ENCODE results near the gene ELMOD1.

The ELMOD1 gene

GRCh38 chr11:107623183-107623582 lies 32.2 kb downstream of the ELMOD1 start:
- TF ChIP-seq TEAD4 (IDR thresholded peaks at IDR 0.05), result no peak

DNA sequence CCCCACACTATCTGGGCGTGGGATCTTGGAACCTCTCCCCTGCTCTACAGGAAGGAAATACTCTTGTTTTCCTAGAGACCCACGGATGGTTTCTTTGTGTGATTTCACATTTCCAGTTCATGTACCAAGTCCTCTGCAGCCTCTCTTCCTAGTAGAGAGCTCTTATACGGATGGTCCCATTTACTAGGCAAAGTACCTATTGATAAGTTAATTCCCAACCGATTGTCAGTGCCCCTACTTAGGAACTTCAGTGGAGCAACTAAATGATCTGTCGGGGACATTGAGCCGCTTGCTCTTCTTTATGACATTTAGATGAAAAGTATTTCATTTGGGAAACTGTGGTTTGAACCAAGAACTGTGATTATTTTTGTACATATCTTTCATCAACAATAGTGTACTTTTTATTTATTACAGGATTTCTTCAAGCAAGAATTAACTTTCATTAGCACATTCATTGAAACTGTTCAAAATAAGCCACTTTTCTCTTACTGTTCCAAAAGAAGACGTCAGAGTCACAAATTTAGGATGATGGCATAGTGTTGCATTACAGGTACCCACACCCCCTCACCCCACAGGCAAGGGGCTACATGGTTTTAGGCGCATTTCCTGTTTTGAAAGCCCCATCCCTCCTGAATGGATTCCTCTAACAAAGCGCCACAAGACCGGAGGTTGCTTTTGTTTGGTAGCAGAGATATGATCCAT lies 34.2 kb downstream of the ELMOD1 start:
- TF ChIP-seq EGR1 (IDR thresholded peaks at IDR 0.05), result no peak
- no peak for TF ChIP-seq ZBTB7A (IDR thresholded peaks at IDR 0.05; ENCODE audit: low read depth)
- TF ChIP-seq, protein P1, sequence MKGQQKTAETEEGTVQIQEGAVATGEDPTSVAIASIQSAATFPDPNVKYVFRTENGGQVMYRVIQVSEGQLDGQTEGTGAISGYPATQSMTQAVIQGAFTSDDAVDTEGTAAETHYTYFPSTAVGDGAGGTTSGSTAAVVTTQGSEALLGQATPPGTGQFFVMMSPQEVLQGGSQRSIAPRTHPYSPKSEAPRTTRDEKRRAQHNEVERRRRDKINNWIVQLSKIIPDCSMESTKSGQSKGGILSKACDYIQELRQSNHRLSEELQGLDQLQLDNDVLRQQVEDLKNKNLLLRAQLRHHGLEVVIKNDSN (IDR thresholded peaks at IDR 0.05), result no peak
- no peak for TF ChIP-seq MAX (IDR thresholded peaks at IDR 0.05)
- no peak for TF ChIP-seq CREB1 (IDR thresholded peaks at IDR 0.05; ENCODE audit: low read depth)
- TF ChIP-seq EP300 (IDR thresholded peaks at IDR 0.05; ENCODE audit: borderline replicate concordance), result no peak
- no peak for TF ChIP-seq TAF1 (IDR thresholded peaks at IDR 0.05; ENCODE audit: low read depth)
- no peak for TF ChIP-seq NFIC (IDR thresholded peaks at IDR 0.05)
- TF ChIP-seq CEBPB (IDR thresholded peaks at IDR 0.05), result no peak
- no peak for TF ChIP-seq YY1 (IDR thresholded peaks at IDR 0.05; ENCODE audit: low read depth)

DNA sequence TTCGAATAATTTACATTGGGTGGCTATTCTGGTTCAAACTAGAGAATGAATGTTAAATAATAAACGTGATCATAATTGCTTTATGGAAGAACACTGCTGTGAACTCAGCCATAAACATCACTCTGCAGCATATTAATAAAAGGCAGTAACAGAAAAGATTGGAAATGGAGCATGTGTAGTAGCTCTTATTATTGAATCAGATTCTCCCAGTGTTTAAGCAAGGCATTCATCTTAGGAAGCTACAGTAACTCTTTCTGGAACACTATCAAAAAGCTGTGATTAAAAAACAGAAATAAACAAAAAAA lies 34.7 kb downstream of the ELMOD1 start:
- TF ChIP-seq RAD21 (IDR thresholded peaks at IDR 0.05; ENCODE audit: low read depth), result no peak
- no peak for TF ChIP-seq TAF1 (IDR thresholded peaks at IDR 0.05; ENCODE audit: low read depth)

DNA sequence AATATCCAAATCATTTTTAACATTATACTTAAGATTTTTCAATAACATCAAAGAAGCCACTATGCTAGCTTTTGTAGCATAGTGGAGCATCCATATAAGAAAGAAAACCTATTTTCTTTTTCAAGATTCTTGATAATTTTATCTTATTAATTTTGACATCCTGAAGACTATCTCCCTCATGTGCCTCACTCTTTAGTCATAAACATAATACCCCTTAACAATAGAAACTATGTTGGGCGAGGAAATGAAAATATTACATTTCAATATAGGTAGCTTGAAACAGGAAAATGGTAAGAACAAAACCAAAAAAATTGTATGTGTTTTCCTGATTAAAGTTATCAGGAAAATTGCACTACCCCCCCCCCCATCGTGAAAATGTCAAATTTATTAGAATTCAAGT lies 40.1 kb downstream of the ELMOD1 start:
- TF ChIP-seq FOXM1 (IDR thresholded peaks at IDR 0.05; ENCODE audit: borderline replicate concordance, low read depth) (no peak), MAX (IDR thresholded peaks at IDR 0.05) (no peak), CREB1 (IDR thresholded peaks at IDR 0.05; ENCODE audit: low read depth) (no peak), EGR1 (IDR thresholded peaks at IDR 0.05) (no peak), TEAD4 (IDR thresholded peaks at IDR 0.05) (no peak)
- TF ChIP-seq, protein P2, sequence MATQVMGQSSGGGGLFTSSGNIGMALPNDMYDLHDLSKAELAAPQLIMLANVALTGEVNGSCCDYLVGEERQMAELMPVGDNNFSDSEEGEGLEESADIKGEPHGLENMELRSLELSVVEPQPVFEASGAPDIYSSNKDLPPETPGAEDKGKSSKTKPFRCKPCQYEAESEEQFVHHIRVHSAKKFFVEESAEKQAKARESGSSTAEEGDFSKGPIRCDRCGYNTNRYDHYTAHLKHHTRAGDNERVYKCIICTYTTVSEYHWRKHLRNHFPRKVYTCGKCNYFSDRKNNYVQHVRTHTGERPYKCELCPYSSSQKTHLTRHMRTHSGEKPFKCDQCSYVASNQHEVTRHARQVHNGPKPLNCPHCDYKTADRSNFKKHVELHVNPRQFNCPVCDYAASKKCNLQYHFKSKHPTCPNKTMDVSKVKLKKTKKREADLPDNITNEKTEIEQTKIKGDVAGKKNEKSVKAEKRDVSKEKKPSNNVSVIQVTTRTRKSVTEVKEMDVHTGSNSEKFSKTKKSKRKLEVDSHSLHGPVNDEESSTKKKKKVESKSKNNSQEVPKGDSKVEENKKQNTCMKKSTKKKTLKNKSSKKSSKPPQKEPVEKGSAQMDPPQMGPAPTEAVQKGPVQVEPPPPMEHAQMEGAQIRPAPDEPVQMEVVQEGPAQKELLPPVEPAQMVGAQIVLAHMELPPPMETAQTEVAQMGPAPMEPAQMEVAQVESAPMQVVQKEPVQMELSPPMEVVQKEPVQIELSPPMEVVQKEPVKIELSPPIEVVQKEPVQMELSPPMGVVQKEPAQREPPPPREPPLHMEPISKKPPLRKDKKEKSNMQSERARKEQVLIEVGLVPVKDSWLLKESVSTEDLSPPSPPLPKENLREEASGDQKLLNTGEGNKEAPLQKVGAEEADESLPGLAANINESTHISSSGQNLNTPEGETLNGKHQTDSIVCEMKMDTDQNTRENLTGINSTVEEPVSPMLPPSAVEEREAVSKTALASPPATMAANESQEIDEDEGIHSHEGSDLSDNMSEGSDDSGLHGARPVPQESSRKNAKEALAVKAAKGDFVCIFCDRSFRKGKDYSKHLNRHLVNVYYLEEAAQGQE (IDR thresholded peaks at IDR 0.05; ENCODE audit: low read depth), result no peak

GRCh38 chr11:107631931-107632330 lies 41.0 kb downstream of the ELMOD1 start:
- TF ChIP-seq TCF12 (IDR thresholded peaks at IDR 0.05; ENCODE audit: low read depth), result no peak
- no peak for TF ChIP-seq MAX (IDR thresholded peaks at IDR 0.05)
- TF ChIP-seq EGR1 (IDR thresholded peaks at IDR 0.05), result no peak
- TF ChIP-seq, protein P2 (IDR thresholded peaks at IDR 0.05; ENCODE audit: low read depth), result no peak
- no peak for TF ChIP-seq FOXM1 (IDR thresholded peaks at IDR 0.05; ENCODE audit: borderline replicate concordance, low read depth)
- no peak for TF ChIP-seq YY1 (IDR thresholded peaks at IDR 0.05; ENCODE audit: low read depth)
- TF ChIP-seq NFIC (IDR thresholded peaks at IDR 0.05), result no peak
- no peak for TF ChIP-seq TAF1 (IDR thresholded peaks at IDR 0.05; ENCODE audit: low read depth)
- TF ChIP-seq RAD21 (IDR thresholded peaks at IDR 0.05; ENCODE audit: low read depth), result no peak
- TF ChIP-seq CREB1 (IDR thresholded peaks at IDR 0.05; ENCODE audit: low read depth), result no peak
- no peak for TF ChIP-seq TEAD4 (IDR thresholded peaks at IDR 0.05)
- no peak for TF ChIP-seq ZBTB7A (IDR thresholded peaks at IDR 0.05; ENCODE audit: low read depth)
- TF ChIP-seq EP300 (IDR thresholded peaks at IDR 0.05; ENCODE audit: borderline replicate concordance), result no peak
- TF ChIP-seq, protein P1 (IDR thresholded peaks at IDR 0.05), result no peak
- TF ChIP-seq CEBPB (IDR thresholded peaks at IDR 0.05), result no peak

DNA sequence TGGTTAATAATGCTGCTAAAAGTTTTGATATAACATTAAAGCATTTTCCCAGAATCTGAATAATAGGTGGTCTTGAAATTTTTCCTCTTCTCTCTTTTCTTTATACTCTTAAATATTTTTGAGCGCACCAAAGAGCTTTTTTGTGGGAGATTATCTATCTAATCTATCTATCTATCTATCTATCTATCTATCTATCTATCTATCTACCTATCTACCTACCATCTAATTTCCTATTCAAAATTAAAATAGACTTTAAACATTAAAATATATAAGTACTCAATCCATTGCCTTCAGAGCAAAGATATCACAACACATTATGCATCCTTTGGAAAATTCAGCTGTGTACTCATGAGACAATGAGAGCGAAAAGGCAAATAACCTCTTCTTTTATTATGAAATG lies 55.8 kb downstream of the ELMOD1 start:
- TF ChIP-seq CEBPB (IDR thresholded peaks at IDR 0.05) (no peak), NFIC (IDR thresholded peaks at IDR 0.05) (no peak), TCF12 (IDR thresholded peaks at IDR 0.05; ENCODE audit: low read depth) (no peak), RAD21 (IDR thresholded peaks at IDR 0.05; ENCODE audit: low read depth) (no peak), YY1 (IDR thresholded peaks at IDR 0.05; ENCODE audit: low read depth) (no peak), FOXM1 (IDR thresholded peaks at IDR 0.05; ENCODE audit: borderline replicate concordance, low read depth) (no peak), EP300 (IDR thresholded peaks at IDR 0.05; ENCODE audit: borderline replicate concordance) (no peak), TEAD4 (IDR thresholded peaks at IDR 0.05) (no peak), TAF1 (IDR thresholded peaks at IDR 0.05; ENCODE audit: low read depth) (no peak), MAX (IDR thresholded peaks at IDR 0.05) (no peak), CREB1 (IDR thresholded peaks at IDR 0.05; ENCODE audit: low read depth) (no peak), EGR1 (IDR thresholded peaks at IDR 0.05) (no peak), ZBTB7A (IDR thresholded peaks at IDR 0.05; ENCODE audit: low read depth) (no peak)
- TF ChIP-seq, protein P2 (IDR thresholded peaks at IDR 0.05; ENCODE audit: low read depth), result no peak
- TF ChIP-seq, protein P1 (IDR thresholded peaks at IDR 0.05), result no peak
